Measurements from ENCODE around the gene IMP3. TPM values are rescaled to one million over a fixed set of nuclear protein-coding genes. Genes with fewer than 3 reads are reported as not detected.

The IMP3 gene
- total and polyA plus RNA-seq, 4 donors = 45.2 to 94.8 (median 69.6) TPM

GRCh38 chr15:75684648-75685047 is 44.6 kb upstream of the IMP3 start:
- no peaks in the 10 kb centered on the region for H3K27me3 ChIP-seq (ENCODE audit: control insufficient read depth in 4 of 4, insufficient read depth in 4 of 4, low read length in 3 of 4)
- peaks cover 5 to 12% (median 8%) of the 10 kb centered on the region in 4 donors for H3K4me1 ChIP-seq (ENCODE audit: control insufficient read depth in 4 of 4, insufficient read depth in 4 of 4, low read length in 3 of 4)
- no peak overlapping the region for H3K4me3 ChIP-seq (ENCODE audit: low read depth in 1 of 3, low read length in 3 of 3)
- no peaks in the 10 kb centered on the region for H3K36me3 ChIP-seq (ENCODE audit: control insufficient read depth in 4 of 4, insufficient read depth in 3 of 4, low read depth in 1 of 4, low read length in 3 of 4)
- H3K9ac ChIP-seq (ENCODE audit: low read depth in 1 of 2, low read length in 2 of 2) = peak overlapping the region in 1 of 2 donors; percentile 14
- no peaks in the 10 kb centered on the region for H3K9me3 ChIP-seq (ENCODE audit: control insufficient read depth in 4 of 4, low read length in 3 of 4)
- H3K27ac ChIP-seq (ENCODE audit: low read depth in 1 of 2, low read length in 2 of 2) = no peak overlapping the region
- no peak for DNase-seq (ENCODE audit: low spot score)
- TF ChIP-seq RXRA (IDR thresholded peaks at IDR 0.05) (no peak), SP1 (IDR thresholded peaks at IDR 0.05) (no peak), TAF1 (conservative IDR thresholded peaks at IDR 0.05) (no peak), ATF3 (IDR thresholded peaks at IDR 0.05) (no peak), HNF4A (conservative IDR thresholded peaks at IDR 0.05) (no peak), FOXA2 (IDR thresholded peaks at IDR 0.05) (no peak), HNF4G (IDR thresholded peaks at IDR 0.05) (no peak), YY1 (IDR thresholded peaks at IDR 0.05) (no peak), JUND (IDR thresholded peaks at IDR 0.05) (no peak), EGR1 (IDR thresholded peaks at IDR 0.05; ENCODE audit: low read depth in 2 of 2) (no peak), GABPA (IDR thresholded peaks at IDR 0.05 in 1 of 2, conservative IDR thresholded peaks at IDR 0.05 in 1 of 2) (no peak)
- TF ChIP-seq, protein P1, sequence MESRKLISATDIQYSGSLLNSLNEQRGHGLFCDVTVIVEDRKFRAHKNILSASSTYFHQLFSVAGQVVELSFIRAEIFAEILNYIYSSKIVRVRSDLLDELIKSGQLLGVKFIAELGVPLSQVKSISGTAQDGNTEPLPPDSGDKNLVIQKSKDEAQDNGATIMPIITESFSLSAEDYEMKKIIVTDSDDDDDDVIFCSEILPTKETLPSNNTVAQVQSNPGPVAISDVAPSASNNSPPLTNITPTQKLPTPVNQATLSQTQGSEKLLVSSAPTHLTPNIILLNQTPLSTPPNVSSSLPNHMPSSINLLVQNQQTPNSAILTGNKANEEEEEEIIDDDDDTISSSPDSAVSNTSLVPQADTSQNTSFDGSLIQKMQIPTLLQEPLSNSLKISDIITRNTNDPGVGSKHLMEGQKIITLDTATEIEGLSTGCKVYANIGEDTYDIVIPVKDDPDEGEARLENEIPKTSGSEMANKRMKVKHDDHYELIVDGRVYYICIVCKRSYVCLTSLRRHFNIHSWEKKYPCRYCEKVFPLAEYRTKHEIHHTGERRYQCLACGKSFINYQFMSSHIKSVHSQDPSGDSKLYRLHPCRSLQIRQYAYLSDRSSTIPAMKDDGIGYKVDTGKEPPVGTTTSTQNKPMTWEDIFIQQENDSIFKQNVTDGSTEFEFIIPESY (IDR thresholded peaks at IDR 0.05) = no peak
- TF ChIP-seq, protein P2, sequence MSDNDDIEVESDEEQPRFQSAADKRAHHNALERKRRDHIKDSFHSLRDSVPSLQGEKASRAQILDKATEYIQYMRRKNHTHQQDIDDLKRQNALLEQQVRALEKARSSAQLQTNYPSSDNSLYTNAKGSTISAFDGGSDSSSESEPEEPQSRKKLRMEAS (IDR thresholded peaks at IDR 0.05) = no peak
- TF ChIP-seq, protein P3, sequence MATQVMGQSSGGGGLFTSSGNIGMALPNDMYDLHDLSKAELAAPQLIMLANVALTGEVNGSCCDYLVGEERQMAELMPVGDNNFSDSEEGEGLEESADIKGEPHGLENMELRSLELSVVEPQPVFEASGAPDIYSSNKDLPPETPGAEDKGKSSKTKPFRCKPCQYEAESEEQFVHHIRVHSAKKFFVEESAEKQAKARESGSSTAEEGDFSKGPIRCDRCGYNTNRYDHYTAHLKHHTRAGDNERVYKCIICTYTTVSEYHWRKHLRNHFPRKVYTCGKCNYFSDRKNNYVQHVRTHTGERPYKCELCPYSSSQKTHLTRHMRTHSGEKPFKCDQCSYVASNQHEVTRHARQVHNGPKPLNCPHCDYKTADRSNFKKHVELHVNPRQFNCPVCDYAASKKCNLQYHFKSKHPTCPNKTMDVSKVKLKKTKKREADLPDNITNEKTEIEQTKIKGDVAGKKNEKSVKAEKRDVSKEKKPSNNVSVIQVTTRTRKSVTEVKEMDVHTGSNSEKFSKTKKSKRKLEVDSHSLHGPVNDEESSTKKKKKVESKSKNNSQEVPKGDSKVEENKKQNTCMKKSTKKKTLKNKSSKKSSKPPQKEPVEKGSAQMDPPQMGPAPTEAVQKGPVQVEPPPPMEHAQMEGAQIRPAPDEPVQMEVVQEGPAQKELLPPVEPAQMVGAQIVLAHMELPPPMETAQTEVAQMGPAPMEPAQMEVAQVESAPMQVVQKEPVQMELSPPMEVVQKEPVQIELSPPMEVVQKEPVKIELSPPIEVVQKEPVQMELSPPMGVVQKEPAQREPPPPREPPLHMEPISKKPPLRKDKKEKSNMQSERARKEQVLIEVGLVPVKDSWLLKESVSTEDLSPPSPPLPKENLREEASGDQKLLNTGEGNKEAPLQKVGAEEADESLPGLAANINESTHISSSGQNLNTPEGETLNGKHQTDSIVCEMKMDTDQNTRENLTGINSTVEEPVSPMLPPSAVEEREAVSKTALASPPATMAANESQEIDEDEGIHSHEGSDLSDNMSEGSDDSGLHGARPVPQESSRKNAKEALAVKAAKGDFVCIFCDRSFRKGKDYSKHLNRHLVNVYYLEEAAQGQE (IDR thresholded peaks at IDR 0.05) = no peak
- TF ChIP-seq, protein P4, sequence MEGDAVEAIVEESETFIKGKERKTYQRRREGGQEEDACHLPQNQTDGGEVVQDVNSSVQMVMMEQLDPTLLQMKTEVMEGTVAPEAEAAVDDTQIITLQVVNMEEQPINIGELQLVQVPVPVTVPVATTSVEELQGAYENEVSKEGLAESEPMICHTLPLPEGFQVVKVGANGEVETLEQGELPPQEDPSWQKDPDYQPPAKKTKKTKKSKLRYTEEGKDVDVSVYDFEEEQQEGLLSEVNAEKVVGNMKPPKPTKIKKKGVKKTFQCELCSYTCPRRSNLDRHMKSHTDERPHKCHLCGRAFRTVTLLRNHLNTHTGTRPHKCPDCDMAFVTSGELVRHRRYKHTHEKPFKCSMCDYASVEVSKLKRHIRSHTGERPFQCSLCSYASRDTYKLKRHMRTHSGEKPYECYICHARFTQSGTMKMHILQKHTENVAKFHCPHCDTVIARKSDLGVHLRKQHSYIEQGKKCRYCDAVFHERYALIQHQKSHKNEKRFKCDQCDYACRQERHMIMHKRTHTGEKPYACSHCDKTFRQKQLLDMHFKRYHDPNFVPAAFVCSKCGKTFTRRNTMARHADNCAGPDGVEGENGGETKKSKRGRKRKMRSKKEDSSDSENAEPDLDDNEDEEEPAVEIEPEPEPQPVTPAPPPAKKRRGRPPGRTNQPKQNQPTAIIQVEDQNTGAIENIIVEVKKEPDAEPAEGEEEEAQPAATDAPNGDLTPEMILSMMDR (IDR thresholded peaks at IDR 0.05; ENCODE audit: low read depth, low read length, missing input control) = no peak
- WGBS = 86% methylated on average over 10 of the region's 10 CpGs
